Hematopoietic multipotent progenitor cell (in vitro differentiated cells): Measurements from ENCODE around the gene CTSG. TPM values are rescaled to one million over a fixed set of nuclear protein-coding genes. Genes with fewer than 3 reads are reported as not detected.
A peak's percentile ranks its signal among the peaks of the same experiment; 100 is the strongest.
"Not testable (repeated sequence)": the region's sequence is repeated elsewhere in the genome, so short reads cannot be mapped to it uniquely, and the experiment has no call there.

Experiments
- DNase-seq, 3 donors: peaks; one replicate each; pipeline ENCODE4 v3.0.0-alpha.2; 2011 to 2015; ENCODE audit warnings: low read depth in 2 of 3, low spot score in 2 of 3
- total RNA-seq: library from RNA; depleted of rRNA; stranded (reverse); fragments of >200 nt; gene quantifications from one replicate; pipeline ENCODE4 v1.2.3, GENCODE V29; 2012

Gene CTSG
- total RNA-seq: 7.5 TPM

GRCh38 chr14:24576182-24576581, at the start of gene CTSG:
TSS of gene CTSG (minus strand) at chr14:24576250. CDS start at chr14:24576223, 27 bp downstream.
- DNase-seq: peak in 1 of 3 donors; percentile 13

- no peak for DNase-seq
Measured at GRCh38 chr14:24613747-24614146, 37.7 kb upstream of the CTSG start.

GRCh38 chr14:24613241-24613640, 37.2 kb upstream of the CTSG start:
- no peak for DNase-seq

GRCh38 chr14:24612196-24612595, 36.1 kb upstream of the CTSG start:
- no peak for DNase-seq

GRCh38 chr14:24609655-24610344, 33.8 kb upstream of the CTSG start, which contains the start of gene GZMH:
TSS of gene GZMH (minus strand) at chr14:24609685. CDS start at chr14:24609613, 72 bp downstream.
- DNase-seq: no peak

- peak in 1 of 3 donors; percentile 21 for DNase-seq
Measured at GRCh38 chr14:24607635-24608514, 31.8 kb upstream of the CTSG start.

- no peak for DNase-seq
Measured at GRCh38 chr14:24607081-24607480, 31.0 kb upstream of the CTSG start.

- no peak for DNase-seq
Measured at GRCh38 chr14:24606297-24606696, 30.2 kb upstream of the CTSG start.

GRCh38 chr14:24605435-24606190, 29.6 kb upstream of the CTSG start:
- peak; percentile 16 to 62 (median 34) for DNase-seq

GRCh38 chr14:24597403-24597802, 21.4 kb upstream of the CTSG start:
- no peak for DNase-seq

GRCh38 chr14:24595073-24595808, 19.2 kb upstream of the CTSG start:
- no peak for DNase-seq

GRCh38 chr14:24591004-24591403, 15.0 kb upstream of the CTSG start:
- not testable (repeated sequence) for DNase-seq

GRCh38 chr14:24584402-24584801, 8.4 kb upstream of the CTSG start:
- not testable (repeated sequence) for DNase-seq

- no peak for DNase-seq
Measured at GRCh38 chr14:24578558-24578957, 2.5 kb upstream of the CTSG start.

- no peak for DNase-seq
Measured at GRCh38 chr14:24576771-24577170, 721 bp upstream of the CTSG start.

- DNase-seq: no peak
Measured at GRCh38 chr14:24574206-24574774, 1.8 kb downstream of the CTSG start.

- no peak for DNase-seq
Measured at GRCh38 chr14:24566318-24566717, 9.7 kb downstream of the CTSG start.

GRCh38 chr14:24565766-24566165, 10.3 kb downstream of the CTSG start:
- no peak for DNase-seq

GRCh38 chr14:24563505-24563904, 12.5 kb downstream of the CTSG start:
- DNase-seq: no peak

GRCh38 chr14:24556756-24557155, 19.3 kb downstream of the CTSG start:
- DNase-seq: no peak
